ENCODE results near the gene TPRA1.
"Not testable (repeated sequence)": the region's sequence is repeated elsewhere in the genome, so short reads cannot be mapped to it uniquely, and the experiment has no call there.

TPRA1 gene

DNA sequence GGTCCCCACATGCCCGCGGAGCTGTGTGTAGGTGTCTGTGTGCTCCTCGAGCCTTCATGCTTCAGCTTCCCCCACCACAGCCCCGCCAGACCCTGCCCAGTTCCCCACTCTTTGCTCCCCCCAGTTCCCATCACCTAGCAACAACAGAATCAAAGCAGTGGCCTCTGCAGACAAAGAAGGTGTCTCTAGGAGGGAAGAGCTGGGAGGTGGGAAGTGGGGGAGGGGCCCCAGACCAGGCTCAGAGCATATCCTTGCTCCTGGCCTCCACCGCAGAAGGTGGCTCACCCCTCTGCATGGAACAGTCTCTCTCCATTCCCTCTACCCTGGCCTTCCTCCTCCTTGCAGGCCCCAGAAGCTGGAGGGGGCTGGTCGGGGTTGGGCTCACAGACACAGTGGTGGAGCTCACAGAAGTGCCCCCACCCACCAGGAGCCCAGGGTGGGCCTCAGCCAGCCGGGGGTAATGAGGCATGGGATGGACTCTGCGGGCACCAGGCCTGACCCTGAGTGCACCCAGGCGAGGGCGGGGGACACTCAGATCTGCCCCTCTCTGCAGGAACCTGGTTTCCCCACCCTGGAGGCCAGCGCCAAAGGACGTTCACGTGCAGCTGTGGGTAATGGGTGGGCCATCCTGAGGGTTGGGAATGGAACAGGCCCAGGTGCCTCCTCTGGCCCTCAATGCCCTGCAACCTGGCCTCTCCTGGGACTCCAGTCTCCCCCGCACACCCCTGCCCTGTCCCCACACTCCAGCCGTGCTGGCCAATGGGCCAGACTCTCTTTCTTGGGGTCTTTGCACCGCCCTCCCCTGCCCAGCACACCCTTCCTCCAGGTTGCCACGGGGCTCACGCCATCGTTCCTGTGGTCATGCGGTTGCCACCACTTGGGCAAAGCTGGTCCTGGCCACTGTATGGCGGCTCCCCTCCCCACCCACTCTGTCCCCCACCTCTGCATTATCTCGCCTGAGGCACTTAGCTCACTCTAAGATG lies 53.4 kb downstream of the TPRA1 start:
- DNase-seq (ENCODE audit: low spot score) = no peak

DNA sequence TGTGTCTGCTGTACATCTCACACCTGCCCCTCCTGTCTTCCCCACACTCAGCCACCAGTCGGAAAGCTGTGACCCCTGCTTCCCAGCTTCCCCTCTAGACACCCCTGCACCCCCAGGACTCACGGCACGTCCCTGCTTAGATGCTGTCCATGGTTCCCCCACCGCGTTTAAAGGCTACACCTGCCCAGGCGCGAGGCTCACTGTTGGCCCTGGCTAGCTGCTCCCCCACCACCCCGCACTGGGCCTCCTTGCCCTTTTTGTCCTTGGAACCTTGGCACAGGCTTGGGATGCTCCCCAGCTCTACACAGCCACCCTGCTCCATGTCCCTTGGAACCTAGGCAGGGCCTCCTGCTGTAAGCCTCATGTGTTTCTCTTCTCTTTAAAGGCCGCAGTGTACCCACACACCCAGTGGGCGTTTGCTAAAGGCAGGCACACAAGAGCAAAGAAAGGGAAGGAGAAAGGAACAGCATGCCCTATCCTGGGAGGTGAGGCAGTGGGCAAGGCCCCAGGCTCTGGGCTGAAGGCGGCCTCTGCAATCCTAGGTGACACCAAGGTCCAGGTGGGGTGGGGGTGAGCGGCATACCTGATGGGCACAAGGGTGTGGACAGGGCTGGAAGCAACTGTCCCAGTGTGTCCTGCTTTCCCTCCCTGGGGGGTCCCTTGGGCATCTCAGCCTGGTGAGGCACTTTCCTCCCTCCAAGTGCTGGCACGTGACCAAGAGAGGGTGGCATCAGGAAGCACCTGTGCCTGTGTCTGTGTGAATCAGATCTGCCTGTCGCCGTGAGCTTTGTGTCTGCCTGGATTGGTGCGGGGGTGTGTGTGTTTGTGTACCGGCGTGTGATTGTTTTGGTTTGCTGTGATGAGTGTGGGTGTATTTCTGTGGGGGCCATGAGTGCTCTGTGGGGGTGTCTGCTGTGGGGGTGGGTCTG lies 54.4 kb downstream of the TPRA1 start:
- no peak for DNase-seq (ENCODE audit: low spot score)

DNA sequence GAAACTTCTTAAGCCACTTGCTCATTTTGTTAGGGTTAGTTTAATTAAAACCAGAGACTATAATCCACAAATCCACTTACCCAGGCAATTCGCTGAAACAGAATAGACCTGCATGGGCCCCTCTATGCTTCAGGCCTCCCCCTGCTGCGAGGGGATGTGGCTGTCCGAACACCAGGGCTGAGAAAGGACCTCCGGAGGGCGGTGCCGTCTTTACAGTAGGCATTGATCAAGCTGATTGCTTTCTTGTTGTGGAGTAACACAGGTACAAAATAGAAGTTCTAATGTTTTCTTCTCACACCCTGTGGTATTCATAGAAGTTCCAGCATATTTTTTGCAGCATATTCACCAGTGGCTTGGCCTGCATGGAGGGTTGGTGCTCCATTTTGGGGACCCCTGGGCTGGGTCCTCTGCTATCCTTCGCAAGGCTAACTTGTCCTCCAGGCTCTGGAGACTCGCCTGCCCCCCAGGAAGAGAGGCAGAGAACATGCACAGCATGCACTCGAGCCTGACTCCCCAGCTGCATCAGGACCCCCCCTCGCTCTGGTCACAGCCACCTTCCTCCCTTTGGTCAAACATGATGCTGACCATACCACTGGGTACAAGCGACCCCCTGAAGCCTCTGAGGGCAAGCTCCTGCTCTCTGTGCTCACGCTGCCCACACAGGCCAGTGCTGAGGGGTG lies 55.3 kb downstream of the TPRA1 start:
- no peak for DNase-seq (ENCODE audit: low spot score)

DNA sequence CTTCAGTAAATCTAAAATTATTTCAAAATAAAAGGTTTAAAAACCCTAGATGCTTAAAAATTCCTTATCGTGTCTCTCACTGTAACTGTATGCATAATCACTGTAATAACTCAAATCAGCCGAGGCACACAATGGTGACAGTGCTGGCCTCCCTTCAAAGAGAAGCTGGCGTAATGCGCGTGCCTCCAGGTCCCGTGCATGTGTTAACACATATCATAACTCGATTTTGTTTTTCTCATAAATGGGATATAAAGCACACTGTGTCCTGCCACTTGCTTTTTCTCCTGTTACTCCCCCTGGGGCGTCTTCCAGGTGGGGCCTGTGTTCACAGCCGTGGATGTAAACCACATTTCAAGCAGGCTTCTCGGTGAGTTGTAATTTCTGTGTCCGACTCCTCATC lies 56.0 kb downstream of the TPRA1 start:
- DNase-seq (ENCODE audit: low spot score) = no peak

DNA sequence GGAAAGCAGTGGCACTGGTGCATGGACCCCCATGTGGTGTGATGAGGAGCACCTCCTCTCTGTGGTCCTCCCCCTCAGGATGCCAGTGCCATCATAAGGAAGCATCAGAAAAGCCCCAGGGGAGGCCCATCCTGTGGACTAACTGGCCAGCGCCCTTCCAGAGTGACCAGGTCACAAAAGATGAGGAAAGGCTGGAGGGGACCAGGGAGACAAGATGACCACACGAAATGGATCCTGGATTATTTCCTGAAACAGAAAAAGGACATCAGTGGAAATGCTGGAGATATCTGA lies 56.4 kb downstream of the TPRA1 start:
- DNase-seq (ENCODE audit: low spot score) = no peak

DNA sequence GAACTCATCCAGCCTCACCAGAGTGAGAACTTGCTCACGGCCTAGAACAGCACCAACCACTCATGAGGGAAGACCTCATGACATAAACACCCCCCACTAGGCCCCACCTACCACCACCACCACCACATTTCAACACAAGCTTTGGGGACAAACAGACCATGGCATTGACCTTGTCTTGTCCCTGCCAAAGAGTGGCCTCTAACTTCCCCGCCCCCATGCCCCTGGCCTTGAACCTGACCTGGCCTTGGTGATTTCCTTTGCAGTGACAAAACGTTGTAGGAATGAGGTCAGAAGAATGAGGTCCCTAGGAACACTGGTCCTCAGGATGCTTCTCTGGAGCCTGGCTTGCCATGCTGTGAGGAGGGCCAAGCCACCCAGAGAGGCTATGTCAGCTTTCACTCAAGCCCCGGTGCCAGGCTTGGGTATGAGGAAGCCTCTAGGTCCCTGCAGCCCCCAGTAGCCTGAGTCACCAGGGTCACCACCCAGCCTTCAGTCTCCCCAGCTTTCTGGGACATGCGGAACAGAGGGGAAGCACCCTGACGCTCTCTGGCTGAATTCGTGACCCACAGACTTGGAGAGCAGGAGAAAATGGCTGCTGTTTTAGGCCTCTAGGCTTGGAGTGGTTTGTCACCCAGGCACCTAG lies 57.9 kb downstream of the TPRA1 start:
- DNase-seq (ENCODE audit: low spot score) = no peak

DNA sequence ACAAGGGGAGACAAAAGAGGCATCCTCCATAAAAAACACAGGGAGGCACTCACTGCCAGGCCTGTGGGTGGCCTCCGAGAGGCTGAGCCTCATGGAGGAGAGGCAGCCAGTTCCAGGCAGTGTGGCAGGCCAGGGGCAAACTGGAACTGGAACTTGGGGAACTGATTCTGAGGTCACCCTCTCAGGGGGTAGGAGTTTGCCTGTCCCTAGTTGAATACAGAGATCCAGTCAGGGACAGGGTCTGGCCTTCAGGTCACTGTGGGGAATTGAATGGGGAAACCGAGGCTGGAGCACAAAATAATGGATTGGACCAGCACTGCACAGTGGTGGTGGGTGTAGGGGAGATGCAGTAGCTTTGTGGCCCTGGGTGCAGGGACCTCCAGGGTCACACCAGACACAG lies 58.7 kb downstream of the TPRA1 start:
- no peak for DNase-seq (ENCODE audit: low spot score)

DNA sequence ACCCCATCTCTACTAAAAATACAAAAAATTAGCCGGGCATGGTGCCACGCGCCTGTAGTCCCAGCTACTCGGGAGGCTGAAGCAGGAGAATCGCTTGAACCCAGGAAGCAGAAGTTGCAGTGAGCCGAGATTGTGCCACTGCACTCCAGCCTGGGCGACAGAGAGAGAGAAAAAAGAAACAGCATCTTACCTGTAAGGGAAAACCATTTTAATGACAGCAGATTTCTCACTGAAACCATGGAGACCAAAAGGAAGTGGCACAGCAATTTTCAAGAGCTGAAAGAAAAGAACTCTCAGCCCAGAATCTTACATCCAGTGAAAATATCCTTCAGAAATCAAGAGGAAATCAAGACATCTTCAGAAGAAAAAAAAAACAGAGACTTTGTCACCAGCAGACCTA lies 59.7 kb downstream of the TPRA1 start:
- DNase-seq (ENCODE audit: low spot score) = not testable (repeated sequence)

DNA sequence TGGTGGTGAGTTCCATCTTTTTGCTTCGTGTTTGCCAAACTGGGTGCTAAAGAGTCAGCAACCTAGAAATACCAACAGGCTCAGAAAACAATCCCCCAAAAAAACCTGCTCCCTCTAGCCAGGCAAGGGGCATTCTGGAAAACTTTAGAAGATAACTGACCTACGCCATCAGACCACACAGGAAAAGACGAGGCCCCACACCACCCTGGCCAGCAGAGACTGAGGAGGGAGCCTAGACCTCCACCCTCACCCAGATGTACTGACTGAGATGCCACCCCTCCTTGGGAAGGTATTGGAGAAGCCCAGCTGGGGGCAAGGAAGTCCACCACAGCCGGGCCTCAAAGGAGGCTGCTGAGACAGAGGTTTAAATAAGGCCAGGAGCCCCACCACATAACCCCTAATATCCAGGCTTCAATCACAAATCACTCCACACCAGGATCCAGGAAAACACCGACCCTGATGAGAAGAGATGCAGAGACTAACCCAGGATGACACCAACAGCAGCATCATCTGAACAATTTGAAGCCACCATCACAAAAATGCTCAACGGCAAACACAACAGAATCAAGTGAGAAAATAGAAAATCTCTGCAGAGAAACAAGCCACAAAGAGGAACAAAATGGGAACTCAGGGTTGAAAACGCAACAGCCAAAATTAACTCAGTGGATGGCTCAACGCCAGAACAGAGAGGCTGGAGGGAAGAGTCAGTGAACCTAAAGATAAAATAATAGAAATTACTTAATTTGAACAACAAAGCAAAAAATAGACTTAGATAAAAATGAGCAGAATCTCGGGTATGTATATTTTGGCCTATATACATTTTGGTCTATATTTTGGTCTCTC lies 61.0 kb downstream of the TPRA1 start:
- DNase-seq (ENCODE audit: low spot score) = no peak

DNA sequence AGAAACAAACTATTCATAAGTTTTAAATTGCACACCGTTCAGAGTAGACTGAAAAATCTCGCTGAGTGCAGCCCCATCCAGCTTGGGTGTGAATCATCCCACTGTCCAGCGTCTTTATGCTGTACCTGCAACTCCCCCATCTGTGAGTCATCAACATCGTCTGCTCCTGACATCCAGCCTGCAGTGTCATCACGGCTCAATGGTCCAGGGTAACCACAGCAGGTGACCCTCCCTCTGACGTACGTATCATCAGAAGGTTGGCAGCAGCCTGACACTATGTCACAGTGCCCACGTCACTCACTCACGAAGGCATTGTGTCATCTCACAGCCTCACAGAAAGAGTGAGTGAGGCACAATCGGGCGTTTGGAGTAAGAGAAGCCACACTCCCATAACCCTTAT lies 65.2 kb downstream of the TPRA1 start:
- no peak for DNase-seq (ENCODE audit: low spot score)

DNA sequence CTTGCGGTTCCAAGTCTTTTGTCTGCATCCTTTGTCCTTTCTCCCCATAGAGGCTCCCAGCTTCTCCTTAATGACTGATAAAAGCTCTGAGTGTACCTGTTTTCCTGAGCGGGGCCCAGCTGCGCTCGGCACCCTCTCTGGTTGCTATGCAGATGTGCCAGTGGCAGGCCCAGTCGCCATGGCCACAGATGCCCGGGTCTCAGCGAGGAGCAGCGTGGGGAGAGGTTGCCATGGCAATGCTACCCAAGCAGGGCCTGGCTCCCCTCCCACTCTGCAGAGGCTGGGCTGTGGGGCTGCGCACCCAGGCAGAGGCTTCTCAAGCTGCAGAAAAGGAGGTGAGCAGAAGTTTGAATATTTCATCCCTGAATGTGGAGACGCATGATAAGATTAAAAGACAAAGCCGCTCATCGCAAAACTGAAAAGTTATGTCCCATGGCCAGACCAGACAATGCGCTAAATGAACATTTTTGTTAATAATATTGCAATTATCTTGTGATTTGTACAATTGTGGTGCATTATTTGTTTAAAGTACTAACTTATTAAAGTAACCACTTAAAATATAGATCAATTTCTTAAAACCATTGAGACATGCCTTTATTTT lies 66.1 kb downstream of the TPRA1 start:
- no peak for DNase-seq (ENCODE audit: low spot score)

All from germinal center (tissue), 1 donor.